Thoracic aorta (tissue), 2 donors: ENCODE measurements around the gene ALDH1L1. TPM values are rescaled to one million over a fixed set of nuclear protein-coding genes. Genes with fewer than 3 reads are reported as not detected.

Source experiments
- ATAC-seq: fragments of 150-250 bp; one replicate; pipeline ENCODE4 v1.8.0; 2017; ENCODE audit warnings: low read depth; ENCODE audit not compliant: insufficient number of reproducible peaks, low FRiP score
- DNase-seq: peaks from one replicate; pipeline ENCODE4 v3.0.0-alpha.2; 2020; ENCODE audit warnings: low spot score
- H3K27ac ChIP-seq, 2 donors: fragments of 200-600 bp; sonication (generic); 1 replicate in 1 of 2; 2 replicates in 1 of 2; pipeline ENCODE4 v1.5.1; 2016; ENCODE audit warnings: mild to moderate bottlenecking in 2 of 2, moderate library complexity in 2 of 2
- H3K27me3 ChIP-seq: fragments of 200-600 bp; sonication (generic); replicated peaks from 2 replicates; pipeline ENCODE4 v1.6.0; 2016; ENCODE audit warnings: mild to moderate bottlenecking; ENCODE audit not compliant: insufficient read depth
- H3K36me3 ChIP-seq: fragments of 200-600 bp; sonication (generic); one replicate; pipeline ENCODE4 v1.5.1; 2016
- H3K4me1 ChIP-seq, 2 donors: fragments of 200-600 bp; sonication (generic); 1 replicate in 1 of 2; 2 replicates in 1 of 2; pipeline versions ENCODE4 v1.5.1 to v1.6.0; 2016; ENCODE audit warnings: low read depth in 2 of 2, mild to moderate bottlenecking in 1 of 2; ENCODE audit not compliant: control insufficient read depth in 1 of 2
- H3K4me3 ChIP-seq: fragments of 200-600 bp; sonication (generic); 2 replicates; pipeline ENCODE4 v1.5.1; 2016; ENCODE audit warnings: mild to moderate bottlenecking
- H3K9me3 ChIP-seq: fragments of 200-600 bp; sonication (generic); 2 replicates; pipeline ENCODE4 v1.5.1; 2016
- total RNA-seq, 2 donors: library from RNA; depleted of rRNA; stranded (reverse); fragments of >200 nt; gene quantifications; one replicate each; pipeline versions ENCODE4 v1.1.0 to v1.2.3, GENCODE V29; 2016
- TF ChIP-seq, protein P1 (sequence below): fragments of 200-600 bp; sonication (generic); IDR thresholded peaks from one replicate; pipeline ENCODE4 v1.5.1; 2019; ENCODE audit warnings: antibody characterized with exemption

The ALDH1L1 gene
- total RNA-seq, 2 donors from 2014 or later = 50.2 to 62.5 TPM

DNA sequence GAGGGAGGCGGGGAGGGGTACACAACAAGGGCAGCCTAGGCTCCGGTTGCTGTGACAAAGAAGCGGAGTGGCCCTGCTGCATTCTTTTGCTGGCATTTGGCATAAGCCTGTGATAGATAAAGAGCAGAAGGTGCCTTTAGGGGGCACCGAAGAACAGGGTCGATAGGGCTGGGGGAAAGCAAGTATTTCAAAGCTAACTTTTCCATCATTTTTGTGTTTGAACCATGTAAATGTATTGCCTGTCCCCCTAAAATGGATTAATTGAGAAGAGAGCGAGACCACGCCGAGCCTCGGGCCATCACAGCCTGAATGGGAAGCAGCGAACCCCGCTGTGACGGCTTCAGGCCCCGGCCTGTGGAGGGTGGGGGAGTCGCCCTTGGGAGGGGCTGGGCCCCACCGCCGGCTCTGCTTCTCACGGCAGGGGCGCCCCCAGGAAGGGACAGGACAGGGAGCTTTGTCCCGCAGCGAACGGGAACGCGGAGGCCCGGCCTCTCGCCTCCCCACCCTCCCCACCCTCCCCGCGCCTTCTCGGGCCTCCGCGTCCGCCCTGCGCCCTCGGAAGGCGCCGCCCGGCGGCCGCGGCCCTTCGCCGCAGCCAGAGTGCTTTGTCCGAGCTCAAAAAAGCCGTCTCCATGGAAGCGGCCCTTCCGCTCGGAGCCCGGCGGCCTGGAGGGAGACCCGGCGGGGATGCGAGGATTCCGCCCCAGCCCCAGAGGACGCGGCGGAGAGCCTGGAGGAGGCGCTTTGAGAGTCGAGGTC, 32.4 kb upstream of the ALDH1L1 start:
- no peak for DNase-seq
- H3K4me1 ChIP-seq = peaks cover 16 to 42% of the 10 kb centered on the region in 2 donors
- TF ChIP-seq, protein P1, sequence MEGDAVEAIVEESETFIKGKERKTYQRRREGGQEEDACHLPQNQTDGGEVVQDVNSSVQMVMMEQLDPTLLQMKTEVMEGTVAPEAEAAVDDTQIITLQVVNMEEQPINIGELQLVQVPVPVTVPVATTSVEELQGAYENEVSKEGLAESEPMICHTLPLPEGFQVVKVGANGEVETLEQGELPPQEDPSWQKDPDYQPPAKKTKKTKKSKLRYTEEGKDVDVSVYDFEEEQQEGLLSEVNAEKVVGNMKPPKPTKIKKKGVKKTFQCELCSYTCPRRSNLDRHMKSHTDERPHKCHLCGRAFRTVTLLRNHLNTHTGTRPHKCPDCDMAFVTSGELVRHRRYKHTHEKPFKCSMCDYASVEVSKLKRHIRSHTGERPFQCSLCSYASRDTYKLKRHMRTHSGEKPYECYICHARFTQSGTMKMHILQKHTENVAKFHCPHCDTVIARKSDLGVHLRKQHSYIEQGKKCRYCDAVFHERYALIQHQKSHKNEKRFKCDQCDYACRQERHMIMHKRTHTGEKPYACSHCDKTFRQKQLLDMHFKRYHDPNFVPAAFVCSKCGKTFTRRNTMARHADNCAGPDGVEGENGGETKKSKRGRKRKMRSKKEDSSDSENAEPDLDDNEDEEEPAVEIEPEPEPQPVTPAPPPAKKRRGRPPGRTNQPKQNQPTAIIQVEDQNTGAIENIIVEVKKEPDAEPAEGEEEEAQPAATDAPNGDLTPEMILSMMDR = peak; percentile 63
- ATAC-seq = no peak
- peak overlapping the region; percentile 85 to 91 for H3K27ac ChIP-seq
- H3K27me3 ChIP-seq = no peaks in the 10 kb centered on the region
- H3K9me3 ChIP-seq = no peaks in the 10 kb centered on the region
- H3K4me3 ChIP-seq = peak overlapping the region; percentile 72
- H3K36me3 ChIP-seq = no peaks in the 10 kb centered on the region

DNA sequence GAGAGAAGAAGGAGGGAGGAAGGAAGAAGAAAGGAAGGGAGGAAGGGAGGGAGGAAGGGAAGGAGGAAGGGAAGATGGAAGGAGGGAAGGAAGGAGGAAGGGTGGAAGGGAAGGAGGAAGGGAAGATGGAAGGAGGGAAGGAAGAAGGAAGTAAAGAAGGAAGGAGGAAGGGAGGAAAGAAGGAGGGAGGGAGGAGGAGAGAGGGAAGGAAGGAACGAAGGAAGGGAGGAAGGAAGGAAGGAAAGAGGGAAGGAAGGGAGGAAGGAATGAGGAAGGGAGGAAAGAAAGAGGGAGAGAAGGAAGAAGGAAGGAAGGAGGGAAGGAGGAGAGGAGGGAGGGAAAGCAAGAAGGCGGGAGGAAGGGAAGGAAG, 31.8 kb upstream of the ALDH1L1 start:
- peaks cover 18 to 47% of the 10 kb centered on the region in 2 donors for H3K4me1 ChIP-seq

DNA sequence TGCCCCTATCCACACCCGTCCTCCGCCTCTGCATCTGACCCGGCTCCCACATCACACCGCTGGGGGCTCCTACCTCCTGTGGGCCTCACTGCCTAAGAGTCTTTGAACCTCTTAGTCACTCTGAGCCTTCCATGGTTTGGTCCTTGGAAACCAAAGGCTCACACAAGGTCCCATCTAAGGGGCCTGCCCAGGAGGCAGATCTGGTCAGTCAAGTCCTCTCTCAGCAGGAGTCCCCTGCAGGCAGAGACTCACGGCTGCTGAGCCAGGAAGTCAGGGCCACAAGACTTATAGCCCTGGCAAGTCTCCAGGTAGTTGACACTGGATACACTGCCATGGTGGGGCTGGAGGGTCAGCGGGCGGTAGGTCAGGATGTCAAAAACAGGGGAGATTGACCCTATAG, 31.2 kb upstream of the ALDH1L1 start:
- Histone ChIP-seq H3K36me3 (no peaks in the 10 kb centered on the region), H3K27me3 (no peaks in the 10 kb centered on the region), H3K4me1 (peaks cover 25 to 54% of the 10 kb centered on the region in 2 donors), H3K4me3 (no peak overlapping the region), H3K27ac (peak overlapping the region; percentile 85 to 91), H3K9me3 (no peaks in the 10 kb centered on the region)
- DNase-seq = no peak
- no peak for ATAC-seq
- TF ChIP-seq, protein P1 = no peak

More for the DNA sequence above, 31.8 kb upstream of the ALDH1L1 start:
- Histone ChIP-seq H3K9me3 (no peaks in the 10 kb centered on the region), H3K27ac (peak overlapping the region; percentile 85 to 91), H3K27me3 (no peaks in the 10 kb centered on the region), H3K36me3 (no peaks in the 10 kb centered on the region), H3K4me3 (peak overlapping the region; percentile 72)
- DNase-seq = no peak
- TF ChIP-seq, protein P1 = no peak
- ATAC-seq = no peak

DNA sequence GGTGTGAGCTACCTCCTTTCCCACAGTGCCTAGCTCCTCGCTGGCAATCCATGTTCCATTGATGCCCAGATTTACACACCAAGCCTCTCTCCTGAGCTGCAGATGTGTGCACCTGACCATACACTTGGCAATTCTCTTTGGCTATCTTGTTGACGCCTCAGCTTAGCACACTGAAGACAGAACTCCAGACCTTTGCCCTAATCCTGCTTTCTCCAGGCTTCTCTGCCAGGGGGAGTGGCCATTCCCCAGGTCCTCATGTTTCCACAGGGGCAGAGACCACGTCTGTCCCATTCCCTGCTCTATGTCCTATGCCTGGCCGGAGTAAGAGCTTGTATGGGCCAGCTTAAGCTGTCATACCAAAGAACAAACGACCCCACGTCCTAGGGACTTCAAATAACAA, 30.2 kb upstream of the ALDH1L1 start:
- ATAC-seq = no peak
- H3K27me3 ChIP-seq = no peaks in the 10 kb centered on the region
- DNase-seq = no peak
- H3K27ac ChIP-seq = peak overlapping the region in 1 of 2 donors; percentile 89
- H3K36me3 ChIP-seq = no peaks in the 10 kb centered on the region
- H3K4me3 ChIP-seq = no peak overlapping the region
- no peaks in the 10 kb centered on the region for H3K9me3 ChIP-seq
- peaks cover 32 to 61% of the 10 kb centered on the region in 2 donors for H3K4me1 ChIP-seq
- TF ChIP-seq, protein P1 = no peak

DNA sequence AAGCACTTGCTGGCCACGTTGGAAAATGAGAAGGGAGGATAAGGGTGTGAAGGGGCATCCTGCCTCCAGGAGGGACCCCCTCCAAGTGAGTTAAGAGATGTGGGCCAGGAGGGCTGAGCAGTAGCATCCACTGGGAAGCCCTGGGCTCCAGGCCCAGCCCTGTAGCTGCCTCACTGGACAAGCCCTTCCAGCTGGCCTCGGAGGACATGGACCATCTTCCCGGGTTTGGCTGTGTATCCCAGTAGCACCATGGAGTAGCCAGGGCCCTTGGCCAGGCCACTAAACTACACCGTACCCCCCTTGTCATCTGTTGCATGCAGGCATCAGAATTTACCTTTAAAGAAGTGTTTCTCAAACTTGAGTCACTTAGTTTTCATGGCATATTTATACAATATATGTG, 29.4 kb upstream of the ALDH1L1 start:
- Histone ChIP-seq H3K27me3 (no peaks in the 10 kb centered on the region), H3K4me3 (no peak overlapping the region), H3K4me1 (peaks cover 36 to 69% of the 10 kb centered on the region in 2 donors), H3K36me3 (no peaks in the 10 kb centered on the region), H3K27ac (peak overlapping the region; percentile 88 to 89), H3K9me3 (no peaks in the 10 kb centered on the region)
- ATAC-seq (no peak), DNase-seq (no peak)
- TF ChIP-seq, protein P1 = no peak
